ENCODE data around the gene PPP2CA. TPM values are rescaled to one million over a fixed set of nuclear protein-coding genes. Genes with fewer than 3 reads are reported as not detected.
"Not testable (repeated sequence)": the region's sequence is repeated elsewhere in the genome, so short reads cannot be mapped to it uniquely, and the experiment has no call there.

Gene PPP2CA
- total RNA-seq, 2 experiments from 2014 or later: 148 to 154 TPM

- Mint-ChIP-seq H3K27me3 (peaks cover 4% of the 10 kb centered on the region), H3K36me3 (ENCODE audit: low read depth) (no peaks in the 10 kb centered on the region), H3K27ac (no peak overlapping the region), H3K4me1 (no peaks in the 10 kb centered on the region), H3K9me3 (ENCODE audit: low read depth) (no peaks in the 10 kb centered on the region), H3K4me3 (no peak overlapping the region)
- ATAC-seq (no peak), DNase-seq (no peak)
- ChIA-PET POLR2A (no interaction called here), CTCF (interaction anchor here (0.7 to 1.1 kb wide), 5 partner anchors 11 to 332 kb away, joined by 3 to 6 read pairs (median 3); no protein-coding TSS in a partner anchor)
- intact Hi-C loops (cut with DNase I, micrococcal nuclease): no loop called here
Observed at GRCh38 chr5:134255418-134256150, 29.7 kb upstream of the PPP2CA start.

- H3K27ac Mint-ChIP-seq; POLR2A ChIA-PET; H3K27me3 Mint-ChIP-seq; H3K36me3 Mint-ChIP-seq (ENCODE audit: low read depth); H3K4me3 Mint-ChIP-seq; DNase-seq; H3K4me1 Mint-ChIP-seq; H3K9me3 Mint-ChIP-seq (ENCODE audit: low read depth); ATAC-seq; intact Hi-C loops (cut with DNase I, micrococcal nuclease): not testable (repeated sequence)
- CTCF ChIA-PET: interaction anchor here (0.8 kb wide), 1 partner anchor 68 kb away, joined by 5 read pairs; no protein-coding TSS in a partner anchor
Observed at GRCh38 chr5:134253368-134254153, 27.7 kb upstream of the PPP2CA start.

DNA sequence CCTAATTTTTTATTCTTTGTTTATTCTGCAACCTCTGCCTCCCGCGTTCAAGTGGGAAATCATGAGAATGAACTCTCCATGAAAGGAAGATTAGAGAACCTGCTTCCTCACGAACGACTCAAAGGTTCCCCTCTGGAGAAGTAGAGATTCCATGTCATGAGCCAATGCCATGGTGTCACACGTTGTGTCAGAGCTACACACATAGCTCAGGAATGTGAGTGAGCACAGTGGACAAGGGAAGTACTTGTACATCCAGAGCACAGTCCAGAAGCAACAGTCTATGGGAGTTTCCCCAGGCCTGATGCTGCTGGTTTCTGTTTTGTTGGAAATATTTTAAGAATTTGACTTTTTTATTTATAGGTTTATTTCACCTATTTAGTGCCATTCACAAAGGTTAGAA is 26.8 kb upstream of the PPP2CA start:
- DNase-seq (no peak), ATAC-seq (no peak)
- Mint-ChIP-seq H3K27me3 (peaks cover 4% of the 10 kb centered on the region), H3K36me3 (ENCODE audit: low read depth) (no peaks in the 10 kb centered on the region), H3K4me1 (no peaks in the 10 kb centered on the region), H3K4me3 (no peak overlapping the region), H3K27ac (no peak overlapping the region), H3K9me3 (ENCODE audit: low read depth) (no peaks in the 10 kb centered on the region)
- ChIA-PET POLR2A (no interaction called here), CTCF (interaction anchor here (0.6 to 0.8 kb wide), 2 partner anchors 26 to 334 kb away, joined by 3 read pairs; no protein-coding TSS in a partner anchor)
- intact Hi-C loops (cut with DNase I, micrococcal nuclease): no loop called here

DNA sequence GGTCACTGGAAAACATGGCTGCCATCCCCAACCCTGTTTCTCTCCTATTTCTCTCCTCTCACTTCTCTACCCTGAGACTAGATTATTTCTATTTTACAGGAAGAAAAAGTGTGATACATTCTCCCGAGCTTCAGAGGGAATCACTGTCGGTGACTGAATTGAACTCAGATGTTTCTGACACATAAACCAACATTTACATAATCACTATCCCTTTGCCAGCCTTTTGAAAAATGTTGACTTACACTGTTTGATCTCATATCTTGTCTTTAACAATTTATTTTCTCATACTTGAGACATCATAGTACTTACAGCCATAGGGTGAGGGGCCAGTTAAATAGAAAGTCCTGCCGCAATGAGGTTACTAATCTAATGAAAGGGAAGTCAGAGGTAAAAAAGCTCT is 25.1 kb upstream of the PPP2CA start:
- DNase-seq (no peak), ATAC-seq (no peak)
- no peaks in the 10 kb centered on the region for H3K4me1 Mint-ChIP-seq
- intact Hi-C loops (cut with DNase I, micrococcal nuclease): no loop called here
- ChIA-PET POLR2A (no interaction called here), CTCF (no interaction called here)
- H3K9me3 Mint-ChIP-seq (ENCODE audit: low read depth): no peaks in the 10 kb centered on the region
- H3K27ac Mint-ChIP-seq: no peak overlapping the region
- H3K36me3 Mint-ChIP-seq (ENCODE audit: low read depth): no peaks in the 10 kb centered on the region
- H3K4me3 Mint-ChIP-seq: no peak overlapping the region
- peaks cover 4% of the 10 kb centered on the region for H3K27me3 Mint-ChIP-seq

DNA sequence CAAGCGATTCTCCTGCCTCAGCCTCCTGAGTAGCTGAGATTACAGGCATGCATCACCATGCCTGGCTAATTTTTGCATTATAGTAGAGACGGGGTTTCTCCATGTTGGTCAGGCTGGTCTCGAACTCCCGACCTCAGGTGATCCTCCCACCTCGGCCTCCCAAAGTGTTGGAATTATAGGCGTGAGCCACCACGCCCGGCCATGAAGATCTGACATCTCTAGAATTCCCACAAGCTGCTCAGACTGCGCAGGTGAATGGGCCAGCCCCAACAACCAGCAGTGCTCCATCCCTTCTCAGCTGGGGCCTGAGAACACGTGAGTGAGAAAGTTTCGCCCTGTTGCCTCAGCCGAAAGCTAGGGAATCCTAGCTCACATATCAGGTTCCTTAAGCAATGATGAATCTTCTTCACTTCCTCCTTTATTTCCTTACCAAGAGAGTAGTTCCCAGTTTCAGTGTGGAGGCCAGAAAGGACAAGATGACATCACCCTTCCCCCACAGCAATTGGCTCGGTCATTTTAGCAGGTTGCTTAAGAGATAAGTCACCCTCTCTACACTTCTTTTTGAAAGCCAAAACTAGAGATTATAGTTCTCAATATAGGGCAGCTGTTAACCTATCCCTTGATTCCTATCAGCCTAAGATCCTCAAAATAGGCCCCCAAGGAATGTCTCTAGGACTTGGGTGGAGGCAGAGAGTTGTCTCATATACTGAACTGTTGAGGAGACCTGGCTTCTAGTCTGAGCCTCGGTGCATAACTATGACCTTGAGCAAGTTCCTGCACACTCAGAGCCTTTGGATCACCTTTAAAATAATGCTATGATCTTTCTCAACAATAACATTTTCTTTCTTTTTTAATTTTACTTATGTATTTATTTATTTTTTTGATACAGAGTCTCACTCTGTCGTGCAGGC is 23.9 kb upstream of the PPP2CA start:
- no peaks in the 10 kb centered on the region for H3K4me1 Mint-ChIP-seq
- no peaks in the 10 kb centered on the region for H3K9me3 Mint-ChIP-seq (ENCODE audit: low read depth)
- H3K36me3 Mint-ChIP-seq (ENCODE audit: low read depth): no peaks in the 10 kb centered on the region
- H3K4me3 Mint-ChIP-seq: no peak overlapping the region
- no peak overlapping the region for H3K27ac Mint-ChIP-seq
- ChIA-PET POLR2A (no interaction called here), CTCF (no interaction called here)
- DNase-seq: no peak
- ATAC-seq: no peak
- intact Hi-C loops (cut with DNase I, micrococcal nuclease): no loop called here
- H3K27me3 Mint-ChIP-seq: peaks cover 4% of the 10 kb centered on the region

DNA sequence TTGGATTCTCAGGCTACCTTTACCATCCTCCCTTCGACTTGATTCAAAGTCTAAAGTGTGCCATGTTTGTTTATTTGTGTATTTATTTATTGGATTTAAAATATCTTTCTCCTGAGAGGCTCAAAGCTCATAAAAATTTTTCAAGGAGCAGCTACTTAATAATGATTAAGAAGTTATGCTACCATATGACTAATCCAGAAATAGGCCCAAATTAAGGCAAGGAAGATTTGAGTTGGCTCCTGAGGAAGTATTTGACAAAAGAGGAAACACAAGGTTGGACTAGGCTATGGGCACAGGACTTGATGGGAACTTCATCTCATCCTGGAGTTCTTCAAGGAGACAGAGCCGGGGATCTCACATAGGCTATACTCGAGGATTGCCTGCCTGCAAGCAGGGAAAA is 22.4 kb upstream of the PPP2CA start:
- ATAC-seq (no peak), DNase-seq (no peak)
- ChIA-PET CTCF (interaction anchor here (0.6 to 0.8 kb wide), 4 partner anchors 33 to 199 kb away, joined by 3 to 4 read pairs (median 3); no protein-coding TSS in a partner anchor), POLR2A (no interaction called here)
- intact Hi-C loops (cut with DNase I, micrococcal nuclease): no loop called here
- no peak overlapping the region for H3K27ac Mint-ChIP-seq
- H3K36me3 Mint-ChIP-seq (ENCODE audit: low read depth): no peaks in the 10 kb centered on the region
- no peak overlapping the region for H3K4me3 Mint-ChIP-seq
- no peaks in the 10 kb centered on the region for H3K4me1 Mint-ChIP-seq
- no peaks in the 10 kb centered on the region for H3K27me3 Mint-ChIP-seq
- no peaks in the 10 kb centered on the region for H3K9me3 Mint-ChIP-seq (ENCODE audit: low read depth)

DNA sequence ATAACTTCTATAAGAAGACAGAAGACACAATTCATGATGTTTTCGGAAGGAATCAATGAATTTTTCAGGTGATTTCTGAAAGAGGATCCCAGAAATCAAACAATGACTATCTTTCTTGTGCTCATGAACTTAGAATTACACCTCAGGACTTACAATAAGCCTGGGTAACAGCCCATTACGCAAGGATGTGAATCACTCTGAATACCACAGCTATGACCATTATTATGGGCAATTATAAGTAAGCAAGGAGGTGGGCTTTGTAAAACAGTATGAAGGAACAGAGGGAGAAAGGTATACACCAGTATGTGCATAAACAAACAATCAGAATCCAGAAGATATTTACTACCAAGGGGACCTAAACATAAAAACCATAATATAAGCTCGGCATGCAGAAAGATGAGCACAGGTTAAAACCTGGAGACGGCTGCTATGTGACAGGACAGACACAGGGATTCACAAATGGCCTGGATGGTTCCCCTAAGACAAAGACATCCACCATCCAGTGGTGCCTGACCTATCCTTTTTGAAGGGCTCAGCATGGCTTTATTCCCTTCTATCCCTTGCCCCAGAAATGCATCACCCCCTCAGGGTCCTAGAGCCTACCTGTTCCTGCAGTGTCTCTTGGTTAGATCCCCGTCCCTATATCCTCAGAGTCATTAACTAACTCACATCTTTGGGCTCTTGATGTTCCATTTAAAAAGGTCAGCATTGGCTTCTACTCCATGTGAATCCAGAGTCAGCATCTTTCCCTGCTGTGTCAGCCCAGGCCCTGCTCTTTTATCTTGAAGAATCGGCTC is 21.8 kb upstream of the PPP2CA start:
- Mint-ChIP-seq H3K36me3 (ENCODE audit: low read depth) (no peaks in the 10 kb centered on the region), H3K4me3 (no peak overlapping the region), H3K9me3 (ENCODE audit: low read depth) (no peaks in the 10 kb centered on the region), H3K27ac (no peak overlapping the region), H3K4me1 (no peaks in the 10 kb centered on the region), H3K27me3 (no peaks in the 10 kb centered on the region)
- DNase-seq (no peak), ATAC-seq (no peak)
- intact Hi-C loops (cut with DNase I, micrococcal nuclease): no loop called here
- ChIA-PET CTCF (interaction anchor here (0.7 to 0.8 kb wide), 2 partner anchors 34 to 64 kb away, joined by 3 read pairs; no protein-coding TSS in a partner anchor), POLR2A (no interaction called here)

DNA sequence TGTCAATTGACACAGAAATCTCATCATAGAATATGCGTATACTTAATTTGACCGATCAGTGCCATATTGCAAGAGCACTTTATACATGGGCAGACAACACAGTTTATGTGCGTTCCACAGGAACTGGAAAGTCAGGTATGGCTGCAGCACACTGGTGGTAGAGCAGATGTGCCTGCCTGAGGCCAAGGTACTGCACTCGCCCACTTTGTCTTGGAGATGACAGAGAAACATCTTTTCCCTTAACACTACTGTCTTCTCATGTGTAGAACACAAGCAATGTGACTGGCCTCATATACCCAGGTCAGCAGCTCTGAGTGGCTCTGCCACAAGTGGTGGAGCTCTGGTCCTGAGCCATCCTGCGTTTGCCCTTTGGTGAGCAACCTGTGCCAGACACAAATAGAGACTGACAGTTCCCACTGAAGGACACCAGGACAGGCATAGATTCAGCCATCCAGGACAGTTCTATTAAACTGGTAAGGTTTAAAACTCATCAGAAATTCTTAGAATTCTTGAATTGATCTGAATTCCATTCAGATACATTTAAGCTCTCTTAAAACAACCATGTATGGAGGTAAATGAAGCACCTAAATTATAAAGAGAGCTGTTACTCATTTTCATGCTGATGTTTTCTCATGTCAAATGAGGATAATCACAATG is 21.0 kb upstream of the PPP2CA start:
- DNase-seq: no peak
- Mint-ChIP-seq H3K9me3 (ENCODE audit: low read depth) (no peaks in the 10 kb centered on the region), H3K4me1 (no peaks in the 10 kb centered on the region), H3K27me3 (no peaks in the 10 kb centered on the region), H3K36me3 (ENCODE audit: low read depth) (no peaks in the 10 kb centered on the region), H3K27ac (no peak overlapping the region), H3K4me3 (no peak overlapping the region)
- ChIA-PET CTCF (interaction anchor here (0.6 to 0.7 kb wide), 2 partner anchors 40 to 427 kb away, joined by 3 read pairs; no protein-coding TSS in a partner anchor), POLR2A (no interaction called here)
- intact Hi-C loops (cut with DNase I, micrococcal nuclease): no loop called here
- no peak for ATAC-seq

DNA sequence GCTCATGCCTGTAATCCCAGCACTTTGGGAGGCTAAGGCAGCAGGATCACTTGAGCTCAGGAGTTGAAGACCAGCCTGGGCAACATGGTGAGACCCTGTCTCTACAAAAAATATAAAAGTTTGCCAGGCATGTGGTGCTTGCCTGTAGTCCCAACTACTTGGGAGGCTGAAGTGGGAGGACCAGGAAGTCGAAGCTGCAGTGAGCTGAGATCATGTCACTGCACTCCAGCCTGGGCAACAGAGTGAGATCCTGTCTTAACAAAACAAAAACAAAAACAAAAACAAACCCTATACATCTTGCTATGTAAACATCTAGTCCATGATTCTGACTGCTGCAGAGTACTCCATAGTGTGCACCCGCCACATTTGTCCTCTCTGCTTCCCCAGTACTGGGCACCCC is 19.8 kb upstream of the PPP2CA start:
- POLR2A ChIA-PET: interaction anchor here (0.6 kb wide), 1 partner anchor 56 kb away, joined by 3 read pairs; no protein-coding TSS in a partner anchor
- Mint-ChIP-seq H3K27me3 (no peaks in the 10 kb centered on the region), H3K4me3 (no peak overlapping the region), H3K9me3 (ENCODE audit: low read depth) (no peaks in the 10 kb centered on the region), H3K27ac (no peak overlapping the region), H3K4me1 (no peaks in the 10 kb centered on the region), H3K36me3 (ENCODE audit: low read depth) (no peaks in the 10 kb centered on the region)
- intact Hi-C loops (cut with DNase I, micrococcal nuclease): no loop called here
- CTCF ChIA-PET: no interaction called here
- ATAC-seq (no peak), DNase-seq (no peak)

- H3K4me1 Mint-ChIP-seq: no peaks in the 10 kb centered on the region
- H3K27me3 Mint-ChIP-seq: no peaks in the 10 kb centered on the region
- intact Hi-C loops (cut with DNase I, micrococcal nuclease): no loop called here
- ChIA-PET CTCF (interaction anchor here (0.9 to 1.2 kb wide), 2 partner anchors 44 to 57 kb away, joined by 4 to 5 read pairs; no protein-coding TSS in a partner anchor), POLR2A (interaction anchor here (0.6 kb wide), 1 partner anchor 55 kb away, joined by 3 read pairs; no protein-coding TSS in a partner anchor)
- H3K9me3 Mint-ChIP-seq (ENCODE audit: low read depth): no peaks in the 10 kb centered on the region
- H3K36me3 Mint-ChIP-seq (ENCODE audit: low read depth): no peaks in the 10 kb centered on the region
- no peak overlapping the region for H3K27ac Mint-ChIP-seq
- H3K4me3 Mint-ChIP-seq: no peak overlapping the region
- DNase-seq: no peak
- ATAC-seq: no peak
Observed at GRCh38 chr5:134245101-134245604, 19.3 kb upstream of the PPP2CA start.
